IPS DF 6.9 (cell line): ENCODE results near the gene CASTOR2.
"Not testable (repeated sequence)": the region's sequence is repeated elsewhere in the genome, so short reads cannot be mapped to it uniquely, and the experiment has no call there.

Source experiments
- DNase-seq: peaks from one replicate; pipeline ENCODE4 v3.0.0-alpha.2; 2013; ENCODE audit warnings: low read depth, low spot score
- H3K27ac ChIP-seq: one replicate; pipeline ENCODE4 v1.5.1; 2013; ENCODE audit warnings: low read length, control low read depth
- H3K27me3 ChIP-seq: 2 replicates; pipeline ENCODE4 v1.6.1; 2013; ENCODE audit warnings: mild to moderate bottlenecking, low read length; ENCODE audit not compliant: control insufficient read depth, insufficient read depth
- H3K36me3 ChIP-seq: 2 replicates; pipeline ENCODE4 v1.6.1; 2013; ENCODE audit warnings: low read length; ENCODE audit not compliant: control insufficient read depth, insufficient read depth
- H3K4me1 ChIP-seq: 2 replicates; pipeline ENCODE4 v1.6.1; 2013; ENCODE audit warnings: low read length; ENCODE audit not compliant: control insufficient read depth, insufficient read depth
- H3K4me3 ChIP-seq: 2 replicates; pipeline ENCODE4 v1.5.1; 2013; ENCODE audit warnings: mild to moderate bottlenecking, low read length
- H3K9me3 ChIP-seq: 2 replicates; pipeline ENCODE4 v1.6.1; 2013; ENCODE audit warnings: low read length, inconsistent platforms; ENCODE audit not compliant: control insufficient read depth, insufficient read depth
- WGBS: extraction: QIAGEN DNeasy Blood & Tissue Kit; methylation state at CpG from one replicate; pipeline ENCODE4 v1.1.7; 2013; ENCODE audit warnings: mixed read lengths, missing lambda C conversion rate; ENCODE audit not compliant: insufficient read length, insufficient coverage; 5-methylcytosine and 5-hydroxymethylcytosine counted together

CASTOR2 gene

GRCh38 chr7:74958328-74958727, 6.2 kb upstream of the CASTOR2 start:
- not testable (repeated sequence) for H3K4me3 ChIP-seq, DNase-seq, H3K27ac ChIP-seq, H3K4me1 ChIP-seq, H3K36me3 ChIP-seq, H3K27me3 ChIP-seq, H3K9me3 ChIP-seq
- no CpG with 5 or more reads among the region's 2 CpGs for WGBS

GRCh38 chr7:74963704-74964510, 598 bp upstream of the CASTOR2 start:
- not testable (repeated sequence) for H3K27ac ChIP-seq, H3K4me1 ChIP-seq, H3K36me3 ChIP-seq, H3K4me3 ChIP-seq, H3K9me3 ChIP-seq, H3K27me3 ChIP-seq, DNase-seq
- no CpG with 5 or more reads among the region's 32 CpGs for WGBS

- no CpG with 5 or more reads among the region's 16 CpGs for WGBS
- not testable (repeated sequence) for H3K27ac ChIP-seq, H3K4me3 ChIP-seq, H3K27me3 ChIP-seq, H3K4me1 ChIP-seq, H3K36me3 ChIP-seq, H3K9me3 ChIP-seq, DNase-seq
These were observed 1.8 kb downstream of the CASTOR2 start for GRCh38 chr7:74966208-74966854.

- H3K4me1 ChIP-seq, DNase-seq, H3K36me3 ChIP-seq, H3K27me3 ChIP-seq, H3K4me3 ChIP-seq, H3K9me3 ChIP-seq, H3K27ac ChIP-seq: not testable (repeated sequence)
- WGBS, result no CpG with 5 or more reads among the region's 6 CpGs
These were observed 2.4 kb downstream of the CASTOR2 start for GRCh38 chr7:74966909-74967308.

GRCh38 chr7:74971431-74971830, 6.9 kb downstream of the CASTOR2 start:
- not testable (repeated sequence) for H3K9me3 ChIP-seq, H3K4me1 ChIP-seq, H3K4me3 ChIP-seq, H3K36me3 ChIP-seq, H3K27ac ChIP-seq, H3K27me3 ChIP-seq, DNase-seq
- WGBS, result no CpG with 5 or more reads among the region's 4 CpGs

GRCh38 chr7:74972377-74972776, 7.9 kb downstream of the CASTOR2 start:
- not testable (repeated sequence) for H3K4me3 ChIP-seq, H3K9me3 ChIP-seq, H3K27me3 ChIP-seq, H3K4me1 ChIP-seq, H3K27ac ChIP-seq, H3K36me3 ChIP-seq, DNase-seq
- no CpG with 5 or more reads among the region's 7 CpGs for WGBS

- no CpG with 5 or more reads among the region's 7 CpGs for WGBS
- not testable (repeated sequence) for H3K27ac ChIP-seq
These were observed 11.5 kb downstream of the CASTOR2 start for GRCh38 chr7:74975959-74976358.

GRCh38 chr7:74977523-74977922, 13.0 kb downstream of the CASTOR2 start:
- not testable (repeated sequence) for H3K27me3 ChIP-seq, H3K4me1 ChIP-seq, DNase-seq, H3K27ac ChIP-seq, H3K4me3 ChIP-seq, H3K36me3 ChIP-seq, H3K9me3 ChIP-seq
- no CpG with 5 or more reads among the region's 9 CpGs for WGBS

More at GRCh38 chr7:74975959-74976358, 11.5 kb downstream of the CASTOR2 start:
- not testable (repeated sequence) for DNase-seq, H3K4me3 ChIP-seq, H3K27me3 ChIP-seq, H3K4me1 ChIP-seq, H3K36me3 ChIP-seq, H3K9me3 ChIP-seq

GRCh38 chr7:74988436-74988835, 23.9 kb downstream of the CASTOR2 start:
- H3K27ac ChIP-seq, H3K27me3 ChIP-seq, DNase-seq, H3K36me3 ChIP-seq, H3K4me3 ChIP-seq, H3K9me3 ChIP-seq, H3K4me1 ChIP-seq: not testable (repeated sequence)
- no CpG with 5 or more reads among the region's 9 CpGs for WGBS

- Histone ChIP-seq H3K27me3 (no peaks in the 10 kb centered on the region), H3K9me3 (no peaks in the 10 kb centered on the region), H3K36me3 (no peaks in the 10 kb centered on the region), H3K4me3 (no peak overlapping the region), H3K4me1 (no peaks in the 10 kb centered on the region), H3K27ac (no peak overlapping the region)
- WGBS, result no CpG with 5 or more reads among the region's 4 CpGs
- DNase-seq, result no peak
These were observed 28.6 kb downstream of the CASTOR2 start for GRCh38 chr7:74993121-74993520.
